HG03175 (cell line): ENCODE measurements around the gene DDR1.
"Not testable (repeated sequence)": the region's sequence is repeated elsewhere in the genome, so short reads cannot be mapped to it uniquely, and the experiment has no call there.

Experiments
- ATAC-seq: cut with Tn5 transposase; IDR thresholded peaks from one replicate; pipeline ENCODE4 v1.9.1; 2021; ENCODE audit warnings: mild to moderate bottlenecking, moderate library complexity; ENCODE audit not compliant: unreplicated experiment

Gene DDR1

GRCh38 chr6:30891816-30892538, 7.7 kb downstream of the DDR1 start:
- no peak for ATAC-seq

- ATAC-seq = no peak
Measured at GRCh38 chr6:30893001-30893591, 8.8 kb downstream of the DDR1 start.

- no peak for ATAC-seq
Measured at GRCh38 chr6:30893666-30894065, 9.3 kb downstream of the DDR1 start.

- ATAC-seq = no peak
Measured at GRCh38 chr6:30894381-30894780, 10.1 kb downstream of the DDR1 start.

DNA sequence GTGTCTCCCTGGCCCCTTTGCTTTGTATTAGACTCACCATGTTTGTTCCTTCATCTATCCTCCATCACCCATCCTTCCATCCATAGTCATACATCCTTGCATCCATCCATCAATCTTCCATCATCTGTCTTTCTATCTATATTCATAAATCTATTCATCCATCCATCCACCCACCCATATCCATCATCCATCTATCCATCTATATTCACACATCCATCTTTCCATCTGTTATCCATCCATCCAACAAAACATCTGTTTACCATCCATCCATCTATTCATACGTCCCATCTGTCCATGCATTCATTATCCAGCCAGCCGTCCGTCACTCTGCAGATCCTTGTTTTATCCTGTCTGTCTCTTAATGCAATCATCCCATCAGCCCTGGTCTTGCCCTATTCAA, 10.6 kb downstream of the DDR1 start:
- no peak for ATAC-seq

GRCh38 chr6:30895343-30895742, 11.0 kb downstream of the DDR1 start:
- no peak for ATAC-seq

DNA sequence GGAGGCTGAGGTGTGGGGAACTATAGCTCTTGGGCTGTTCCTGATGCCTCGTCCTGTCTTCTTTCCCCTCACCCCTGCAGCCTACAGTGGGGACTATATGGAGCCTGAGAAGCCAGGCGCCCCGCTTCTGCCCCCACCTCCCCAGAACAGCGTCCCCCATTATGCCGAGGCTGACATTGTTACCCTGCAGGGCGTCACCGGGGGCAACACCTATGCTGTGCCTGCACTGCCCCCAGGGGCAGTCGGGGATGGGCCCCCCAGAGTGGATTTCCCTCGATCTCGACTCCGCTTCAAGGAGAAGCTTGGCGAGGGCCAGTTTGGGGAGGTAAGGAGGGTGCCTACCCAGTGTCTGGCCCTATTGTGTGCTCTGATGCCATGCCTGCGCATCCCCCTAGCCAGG, 12.2 kb downstream of the DDR1 start:
- no peak for ATAC-seq

DNA sequence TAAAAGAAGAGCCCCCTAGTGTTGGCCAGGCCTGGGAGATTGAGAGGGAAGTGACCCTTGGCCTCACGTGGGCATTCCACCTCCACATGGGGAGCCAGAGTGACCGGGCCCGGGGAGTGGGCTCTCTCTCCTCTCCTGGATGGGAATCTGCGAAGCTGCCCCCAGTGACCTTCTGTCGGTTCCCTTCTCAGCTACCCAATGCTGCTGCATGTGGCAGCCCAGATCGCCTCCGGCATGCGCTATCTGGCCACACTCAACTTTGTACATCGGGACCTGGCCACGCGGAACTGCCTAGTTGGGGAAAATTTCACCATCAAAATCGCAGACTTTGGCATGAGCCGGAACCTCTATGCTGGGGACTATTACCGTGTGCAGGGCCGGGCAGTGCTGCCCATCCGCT, 13.6 kb downstream of the DDR1 start:
- ATAC-seq = no peak

DNA sequence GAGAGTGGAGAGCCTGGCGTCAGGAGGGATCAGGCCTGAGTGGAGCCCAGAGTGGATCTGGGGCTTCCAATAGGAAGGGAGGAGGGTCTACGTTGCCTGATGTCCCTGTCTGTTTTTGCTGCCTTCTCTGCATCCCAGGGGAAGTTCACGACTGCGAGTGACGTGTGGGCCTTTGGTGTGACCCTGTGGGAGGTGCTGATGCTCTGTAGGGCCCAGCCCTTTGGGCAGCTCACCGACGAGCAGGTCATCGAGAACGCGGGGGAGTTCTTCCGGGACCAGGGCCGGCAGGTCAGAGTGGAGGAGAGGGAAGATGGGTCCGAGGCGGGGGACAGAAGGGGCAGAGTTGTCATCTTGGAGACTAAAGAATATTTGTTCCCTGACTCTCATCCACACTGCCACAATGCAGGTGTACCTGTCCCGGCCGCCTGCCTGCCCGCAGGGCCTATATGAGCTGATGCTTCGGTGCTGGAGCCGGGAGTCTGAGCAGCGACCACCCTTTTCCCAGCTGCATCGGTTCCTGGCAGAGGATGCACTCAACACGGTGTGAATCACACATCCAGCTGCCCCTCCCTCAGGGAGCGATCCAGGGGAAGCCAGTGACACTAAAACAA, 14.5 kb downstream of the DDR1 start:
- ATAC-seq = no peak

DNA sequence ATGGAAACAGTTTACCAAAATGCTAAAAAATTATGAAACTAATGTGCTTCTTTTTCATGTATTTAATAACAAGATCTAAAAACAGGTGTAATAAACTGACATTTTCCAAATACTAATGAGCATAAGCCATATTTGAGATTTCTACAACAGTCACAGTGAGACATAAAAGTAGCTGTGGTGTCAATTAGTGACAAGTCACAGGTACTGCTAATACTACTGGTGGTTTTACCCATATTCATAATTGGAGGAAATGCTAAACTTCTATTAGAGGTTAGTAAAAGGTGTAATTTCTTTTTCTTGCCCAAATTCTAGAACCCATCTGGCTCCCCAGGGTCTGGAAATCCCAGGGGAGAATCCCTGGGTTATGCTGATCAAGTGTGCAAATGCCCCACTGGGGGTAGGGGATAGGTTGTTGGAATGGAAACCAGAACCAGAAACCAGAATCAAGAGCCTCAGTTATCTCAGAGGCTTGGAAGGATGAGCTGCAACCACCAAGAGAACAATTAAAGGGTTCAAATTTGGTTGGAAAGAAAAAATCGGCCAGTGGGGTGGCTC, 16.6 kb downstream of the DDR1 start:
- ATAC-seq = no peak

DNA sequence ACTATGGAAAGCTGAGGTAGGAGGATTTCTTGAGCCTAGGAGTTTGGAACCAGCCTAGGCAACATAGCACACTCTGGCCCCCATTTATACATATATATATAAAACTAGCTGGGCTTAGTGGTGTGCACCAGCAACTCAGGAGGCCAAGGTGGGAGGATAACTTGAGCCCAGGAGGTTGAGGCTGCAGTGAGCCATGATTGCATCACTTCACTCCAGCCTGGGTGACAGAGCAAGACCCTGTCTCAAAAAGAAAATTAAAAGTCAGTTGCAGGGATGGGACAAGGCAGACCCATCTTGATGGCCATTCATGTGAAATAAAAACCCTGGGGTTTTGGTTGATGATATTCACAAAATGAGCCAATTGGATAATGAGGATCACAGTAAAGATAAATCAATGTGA, 17.1 kb downstream of the DDR1 start:
- no peak for ATAC-seq

- not testable (repeated sequence) for ATAC-seq
Measured at GRCh38 chr6:30902196-30902595, 17.9 kb downstream of the DDR1 start.

DNA sequence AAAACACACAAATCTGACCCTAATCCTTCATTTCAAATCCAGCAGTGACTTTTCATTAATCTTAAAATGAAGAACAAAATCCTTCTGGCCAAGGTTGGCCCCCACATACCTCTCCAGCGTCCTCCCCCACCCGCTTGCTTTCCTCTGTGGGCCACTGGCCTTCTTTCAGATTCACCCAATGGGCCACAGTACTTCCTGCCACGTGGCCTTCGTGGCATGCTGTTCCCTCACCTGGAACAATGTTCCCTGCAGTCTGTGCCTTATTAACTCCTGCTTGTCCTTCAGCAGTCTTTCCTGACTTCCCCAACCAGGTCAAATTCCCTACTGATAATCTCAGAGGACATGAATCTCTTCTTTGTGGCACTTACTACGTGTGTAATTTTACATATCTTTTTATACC, 18.4 kb downstream of the DDR1 start:
- no peak for ATAC-seq

- ATAC-seq = no peak
Measured at GRCh38 chr6:30903236-30903635, 18.9 kb downstream of the DDR1 start.

- ATAC-seq = not testable (repeated sequence)
Measured at GRCh38 chr6:30907290-30907757, 23.0 kb downstream of the DDR1 start.

- peak; percentile 92 for ATAC-seq
Measured at GRCh38 chr6:30907758-30908591, 23.7 kb downstream of the DDR1 start, which contains the start of gene GTF2H4. Gene GTF2H4, plus strand, starts transcription at chr6:30908207.

DNA sequence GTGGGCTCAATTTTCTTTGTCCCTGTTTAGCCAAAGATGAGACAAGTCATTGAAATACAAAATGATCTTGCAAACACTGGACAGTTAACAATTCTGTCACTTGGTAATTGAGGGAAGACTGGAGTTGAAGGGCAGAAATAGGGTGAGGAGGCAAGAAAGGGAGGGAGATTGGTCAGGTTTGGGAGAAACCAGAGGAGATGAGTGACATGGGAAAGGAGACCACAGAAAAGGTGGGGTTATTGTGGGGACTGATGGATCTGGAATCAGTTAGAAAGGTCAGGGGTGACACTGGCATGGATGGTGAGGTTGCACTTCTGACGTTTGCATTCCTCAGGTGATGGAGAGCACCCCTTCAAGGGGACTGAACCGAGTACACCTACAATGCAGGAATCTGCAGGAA, 24.4 kb downstream of the DDR1 start:
- no peak for ATAC-seq

DNA sequence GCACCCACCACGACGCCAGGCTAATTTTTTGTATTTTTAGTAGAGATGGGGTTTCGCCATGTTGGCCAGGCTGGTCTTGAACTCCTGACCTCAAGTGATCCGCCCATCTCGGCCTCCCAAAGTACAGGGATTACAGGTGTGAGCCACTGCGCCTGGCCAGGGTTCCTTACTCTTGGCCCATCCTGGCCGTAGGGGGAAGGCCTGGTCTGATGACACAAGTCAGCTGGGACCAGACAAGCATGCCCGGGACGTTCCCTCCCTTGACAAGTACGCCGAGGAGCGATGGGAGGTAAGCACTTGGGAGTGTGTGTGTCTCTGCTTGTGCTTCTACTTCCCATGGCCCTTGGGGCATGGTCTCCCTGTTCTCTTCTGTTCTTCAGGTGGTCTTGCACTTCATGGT, 26.2 kb downstream of the DDR1 start:
- not testable (repeated sequence) for ATAC-seq

DNA sequence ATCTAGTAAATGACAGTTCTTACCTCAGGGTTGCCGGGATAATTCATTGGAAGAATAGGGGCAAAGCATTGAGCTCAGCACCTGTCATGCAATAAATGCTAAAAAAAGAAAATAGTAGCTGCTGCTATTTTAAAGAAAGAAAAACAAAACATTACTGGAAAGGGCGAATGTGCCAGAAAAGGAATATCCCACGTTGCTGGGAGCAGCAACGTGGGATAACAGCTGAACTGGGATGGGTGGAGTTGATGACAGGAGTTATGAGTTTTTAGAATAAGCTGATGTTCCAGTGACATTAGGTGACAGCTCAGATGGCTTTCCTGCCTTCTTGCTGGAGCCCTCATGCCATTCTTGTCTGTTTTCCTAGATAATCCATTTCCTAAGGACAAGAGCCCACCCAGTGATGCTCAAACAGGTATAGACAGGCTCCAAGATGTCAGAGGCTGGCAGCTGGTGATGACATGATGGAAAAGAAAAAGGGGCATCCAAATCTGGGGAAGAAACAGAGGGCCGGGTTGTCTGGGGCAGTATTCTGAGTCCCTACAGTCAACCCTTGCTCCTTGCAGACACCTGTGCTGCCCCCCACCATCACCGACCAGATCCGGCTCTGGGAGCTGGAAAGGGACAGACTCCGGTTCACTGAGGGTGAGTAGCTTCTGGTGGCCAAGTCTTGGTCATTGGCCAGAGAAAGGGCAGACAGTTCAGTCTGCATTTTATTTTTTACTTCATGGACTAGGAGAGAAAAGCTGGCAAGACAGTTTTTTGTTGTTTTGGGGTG, 28.6 kb downstream of the DDR1 start:
- ATAC-seq = no peak

GRCh38 chr6:30913721-30914075, 29.4 kb downstream of the DDR1 start:
- ATAC-seq = no peak
